HepG2 (cell line): ENCODE measurements around the gene CREBBP. TPM values are rescaled to one million over a fixed set of nuclear protein-coding genes. Genes with fewer than 3 reads are reported as not detected.

Experiments used
- ATAC-seq: fragments of 200-7000 bp; cut with Tn5 transposase; 3 replicates; pipeline ENCODE4 v1.9.1; 2020; ENCODE audit warnings: mild to moderate bottlenecking, moderate library complexity
- BruUV-seq: library from RNA; stranded (reverse); fragments of 400-500 nt; replicated peaks from 2 replicates; lab custom pipeline; 2021; lab: Mats Ljungman, UMichigan
- CTCF ChIA-PET: fragments of 300-600 bp; formaldehyde crosslinking; extraction: SDS; loops from one replicate; lab custom pipeline; 2021; ENCODE audit warnings: low total read pairs, inconsistent platforms, low intra/inter-chr PET ratio; lab: Yijun Ruan, JAX
- POLR2A ChIA-PET: fragments of 350-600 bp; sonication (Branson Sonifier 250); formaldehyde crosslinking; loops from one replicate; lab custom pipeline; 2020; ENCODE audit warnings: antibody characterized with exemption, inconsistent platforms; lab: Yijun Ruan, JAX
- DNase-seq: peaks from one replicate; pipeline ENCODE4 v3.0.0-alpha.2; 2015; ENCODE audit warnings: low spot score
- FAIRE-seq: peaks from 3 replicates; lab custom pipeline; 2011; peaks lifted over from hg19 to GRCh38; lab: Jason Lieb, UNC
- H2AFZ ChIP-seq: one replicate; pipeline ENCODE4 v1.6.1; 2011; ENCODE audit warnings: low read length, inconsistent platforms
- H3K27ac ChIP-seq: fragments of 300-600 bp; 3 replicates; pipeline ENCODE4 v1.8.0; 2011; ENCODE audit warnings: mixed run types, mild to moderate bottlenecking, mixed read lengths, low read length, inconsistent platforms; ENCODE audit not compliant: insufficient read depth; ENCODE audit errors: extremely low read length
- H3K27me3 ChIP-seq, 2 experiments: fragments of 200-600 bp in 1 of 2; 2 replicates in 1 of 2; 3 replicates in 1 of 2; pipeline versions ENCODE4 v1.6.0 to v1.8.0; 2011; ENCODE audit warnings: low read length in 2 of 2, mild to moderate bottlenecking in 2 of 2, moderate library complexity in 2 of 2, inconsistent platforms in 1 of 2; ENCODE audit not compliant: insufficient read depth in 2 of 2, control insufficient read depth in 1 of 2
- H3K36me3 ChIP-seq, 2 experiments: fragments of 200-600 bp in 1 of 2; replicated peaks in 1 of 2; 2 replicates in 1 of 2; 3 replicates in 1 of 2; pipeline versions ENCODE4 v1.5.1 to v1.8.0; 2011; ENCODE audit warnings: low read length in 2 of 2, inconsistent platforms in 1 of 2; ENCODE audit not compliant: insufficient read depth in 2 of 2, control insufficient read depth in 1 of 2
- H3K4me1 ChIP-seq: 2 replicates; pipeline ENCODE4 v1.5.1; 2012; ENCODE audit warnings: low read length, inconsistent platforms; ENCODE audit not compliant: insufficient read depth
- H3K4me2 ChIP-seq: 2 replicates; pipeline ENCODE4 v1.6.0; 2011; ENCODE audit warnings: low read depth, low read length, inconsistent platforms
- H3K4me3 ChIP-seq, 3 experiments: fragments of 200-600 bp in 1 of 3; sonication (generic), shearing (Covaris generic) in 1 of 3; replicated peaks in 1 of 3; 2 replicates each; pipeline ENCODE4 v1.5.1; 2011 to 2016; ENCODE audit warnings: low read length in 3 of 3, inconsistent platforms in 2 of 3, low read depth in 2 of 3, mild to moderate bottlenecking in 2 of 3, control low read depth in 1 of 3, mixed read lengths in 1 of 3; ENCODE audit not compliant: insufficient read depth in 1 of 3
- H3K79me2 ChIP-seq: one replicate; pipeline ENCODE4 v1.6.1; 2011; ENCODE audit warnings: low read length, inconsistent platforms; ENCODE audit not compliant: insufficient read depth
- H3K9ac ChIP-seq: 2 replicates; pipeline ENCODE4 v1.6.0; 2011; ENCODE audit warnings: mild to moderate bottlenecking, low read depth, low read length, inconsistent platforms; ENCODE audit not compliant: insufficient read depth
- H3K9me3 ChIP-seq: 2 replicates; pipeline ENCODE4 v1.5.1; 2012; ENCODE audit warnings: mild to moderate bottlenecking, low read length
- H4K20me1 ChIP-seq: 2 replicates; pipeline ENCODE4 v1.6.0; 2011; ENCODE audit warnings: inconsistent platforms, mild to moderate bottlenecking, low read length, moderate library complexity; ENCODE audit not compliant: insufficient read depth
- CSRNP1 ChIP-seq: sonication (generic); formaldehyde crosslinking; IDR thresholded peaks from 2 replicates; pipeline ENCODE4 v1.8.1; 2023; ENCODE audit warnings: mild to moderate bottlenecking, missing genetic modification reagents
- FOXO1 ChIP-seq: sonication (generic); formaldehyde crosslinking; IDR thresholded peaks from 2 replicates; pipeline ENCODE4 v1.4.0; 2020; ENCODE audit warnings: missing genetic modification reagents
- HMG20A ChIP-seq: IDR thresholded peaks from 2 replicates; pipeline ENCODE4 v1.6.1; 2016; ENCODE audit warnings: borderline replicate concordance
- LBX2 ChIP-seq: sonication (generic); formaldehyde crosslinking; IDR thresholded peaks from 2 replicates; pipeline ENCODE4 v1.5.0; 2020; ENCODE audit warnings: missing genetic modification reagents, mild to moderate bottlenecking, borderline replicate concordance
- NFYC ChIP-seq: IDR thresholded peaks from 2 replicates; pipeline ENCODE4 v1.6.1; 2016; ENCODE audit warnings: missing genetic modification reagents, missing compliant biosample characterization
- SP1 ChIP-seq, 2 experiments: fragments of 450-650 bp in 1 of 2; sonication (generic) in 1 of 2; formaldehyde crosslinking in 1 of 2; IDR thresholded peaks; 2 replicates each; pipeline versions ENCODE4 v1.4.0 to v1.6.1; 2016 to 2020; ENCODE audit warnings: missing genetic modification reagents in 1 of 2
- STAG1 ChIP-seq: sonication (generic); formaldehyde crosslinking; IDR thresholded peaks from 2 replicates; pipeline ENCODE4 v1.4.0; 2020; ENCODE audit warnings: missing genetic modification reagents
- WGBS: methylation state at CpG from one replicate; pipeline ENCODE4 v1.1.6; 2017; ENCODE audit warnings: low lambda C conversion rate; 5-methylcytosine and 5-hydroxymethylcytosine counted together
- in situ Hi-C: cut with HindIII; loops from 2 replicates; pipeline ENCODE4 v1.10.0; 2017; ENCODE audit warnings: low pct_unique_long_range_greater_than_20kb; ENCODE audit not compliant: extremely low pct_ligation_motif_present
- intact Hi-C: fragments of 100-400 bp; cut with micrococcal nuclease; formaldehyde crosslinking; loops from one replicate; pipeline ENCODE4 v1.10.0; 2022; ENCODE audit not compliant: unreplicated experiment
- polyA plus RNA-seq, 8 experiments: library from polyadenylated mRNA; depleted of rRNA in 3 of 8; stranded (reverse) in 7 of 8; unstranded in 1 of 8; fragments of >200 nt; fragmentation: Illumina TruSeq in 4 of 8; extraction: Trizol in 4 of 8; gene quantifications; 2 replicates each; pipeline versions ENCODE4 v1.2.1 to v1.2.3, GENCODE V29; 2011 to 2016; ENCODE audit warnings: low read depth in 4 of 8, missing spikeins in 1 of 8, mixed read lengths in 1 of 8; ENCODE audit not compliant: insufficient read depth in 1 of 8
- total RNA-seq, 5 experiments: library from RNA; depleted of rRNA; stranded (reverse); fragments of >200 nt; fragmentation: Illumina TruSeq; extraction: Trizol; gene quantifications; 2 replicates each; pipeline ENCODE4 v1.2.3, GENCODE V29; 2016; ENCODE audit warnings: low read depth in 1 of 5

Gene CREBBP
- total and polyA plus RNA-seq, 2 of the 13 experiments (the other 11 are each of a cell fraction or from before 2014, with no cell fraction given): 5.3 to 10.4 TPM

- TF ChIP-seq NFYC (CRISPR knock-in tag): no peak
- no peak for TF ChIP-seq FOXO1 (CRISPR knock-in tag)
- TF ChIP-seq HMG20A (CRISPR knock-in tag): no peak
- TF ChIP-seq STAG1 (CRISPR knock-in tag): no peak
- TF ChIP-seq CSRNP1 (CRISPR knock-in tag): no peak
- no peak for TF ChIP-seq SP1 (IDR thresholded peaks at IDR 0.05)
- no peak for TF ChIP-seq SP1 (CRISPR knock-in tag; IDR thresholded peaks at IDR 0.05)
- TF ChIP-seq, all 625 proteins: peak for 0
- DNase-seq: no peak
- H4K20me1 ChIP-seq: no peaks in the 10 kb centered on the region
- H3K36me3 ChIP-seq: peaks cover 30 to 87% of the 10 kb centered on the region in 2 experiments
- no peak for FAIRE-seq
- intact Hi-C loops: no loop called here
- ATAC-seq: no peak
- no peak overlapping the region for H3K4me3 ChIP-seq
- no peak overlapping the region for H3K27ac ChIP-seq
- BruUV-seq: no TSS peak
- in situ Hi-C loops: no loop called here
- no peaks in the 10 kb centered on the region for H3K79me2 ChIP-seq
- no peaks in the 10 kb centered on the region for H3K27me3 ChIP-seq
- H3K4me2 ChIP-seq: no peak overlapping the region
- over 99% methylated on average over 4 of the region's 4 CpGs for WGBS
- H2AFZ ChIP-seq: no peak overlapping the region
- CTCF ChIA-PET: no interaction called here
- H3K4me1 ChIP-seq: no peaks in the 10 kb centered on the region
- H3K9me3 ChIP-seq: no peaks in the 10 kb centered on the region
- POLR2A ChIA-PET: no interaction called here
- H3K9ac ChIP-seq: no peak overlapping the region
Observed at GRCh38 chr16:3755249-3755648, 125.3 kb downstream of the CREBBP start.

- no TSS peak for BruUV-seq
- no peak overlapping the region for H3K4me3 ChIP-seq
- POLR2A ChIA-PET: no interaction called here
- no peak overlapping the region for H2AFZ ChIP-seq
- no peak for FAIRE-seq
- no peaks in the 10 kb centered on the region for H3K4me1 ChIP-seq
- ATAC-seq: no peak
- no peak overlapping the region for H3K4me2 ChIP-seq
- no peaks in the 10 kb centered on the region for H4K20me1 ChIP-seq
- H3K79me2 ChIP-seq: no peaks in the 10 kb centered on the region
- no peak overlapping the region for H3K9ac ChIP-seq
- TF ChIP-seq LBX2: no peak
- TF ChIP-seq, all 625 proteins: peak for 0
- H3K27ac ChIP-seq: no peak overlapping the region
- no peak for DNase-seq
- H3K27me3 ChIP-seq: no peaks in the 10 kb centered on the region
- CTCF ChIA-PET: no interaction called here
- H3K36me3 ChIP-seq: peaks cover 29 to 91% of the 10 kb centered on the region in 2 experiments
- whole genome bisulfite sequencing: 93% methylated on average over 5 of the region's 5 CpGs
- in situ Hi-C loops (no loop called here), intact Hi-C loops (no loop called here)
- H3K9me3 ChIP-seq: no peaks in the 10 kb centered on the region
Observed at GRCh38 chr16:3754772-3755171, 125.7 kb downstream of the CREBBP start.
